SW480 (cell line): ENCODE results near the gene TBXAS1.

Source experiments
- DNase-seq: peaks from one replicate; pipeline ENCODE4 v3.0.0-alpha.2; 2016; ENCODE audit warnings: low spot score

The TBXAS1 gene

GRCh38 chr7:139855498-139856270, 26.6 kb downstream of the TBXAS1 start:
- DNase-seq: no peak

DNA sequence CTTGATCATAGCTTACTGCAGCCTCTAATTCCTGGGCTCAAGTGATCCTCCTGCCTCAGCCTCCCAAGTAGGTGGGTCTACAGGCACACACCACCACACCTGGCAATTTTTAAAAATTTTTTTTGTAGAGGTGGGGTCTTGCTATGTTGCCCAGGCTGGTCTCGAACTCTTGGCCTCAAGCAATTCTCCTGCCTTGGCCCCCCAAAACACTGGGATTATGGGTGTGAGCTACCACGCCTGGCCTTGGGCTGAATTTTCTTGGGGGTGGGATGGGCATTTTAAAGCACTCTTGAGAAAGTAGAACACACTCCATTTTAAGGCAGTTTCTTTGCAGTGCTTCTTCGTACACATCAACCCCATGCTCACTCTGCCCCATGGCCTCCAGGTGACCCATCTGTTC, 28.7 kb downstream of the TBXAS1 start:
- DNase-seq: no peak

DNA sequence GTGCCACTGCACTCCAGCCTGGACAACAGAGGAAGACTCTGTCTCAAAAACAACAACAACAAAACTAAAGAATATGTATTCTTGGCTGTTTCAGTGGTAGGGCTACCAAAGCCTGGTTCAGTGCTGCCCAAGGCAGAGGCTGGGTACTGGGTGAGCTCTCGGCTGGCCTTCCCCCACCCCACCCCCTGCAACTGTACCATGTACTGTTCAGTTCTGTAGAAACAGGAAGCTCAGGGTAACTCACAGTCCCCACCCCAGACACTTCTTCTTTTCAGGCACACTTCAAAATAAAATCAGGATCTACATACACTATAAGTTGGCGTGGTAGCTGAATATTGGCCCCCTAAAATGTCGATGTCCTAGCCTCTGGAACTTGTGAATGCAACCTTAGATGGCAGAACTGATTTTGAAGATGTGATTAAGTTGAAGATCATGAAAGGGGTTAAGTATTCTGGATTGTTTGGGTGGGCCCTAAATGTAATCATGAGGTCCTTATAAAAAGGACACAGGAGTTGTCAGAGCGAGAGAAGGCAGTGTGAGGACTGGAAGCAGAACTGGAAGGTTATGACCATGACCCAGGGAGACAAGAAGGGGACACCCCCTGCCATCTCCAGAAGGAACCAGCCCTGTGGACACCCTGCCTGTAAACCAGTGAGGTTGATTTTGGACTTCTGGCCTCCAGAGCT, 31.2 kb downstream of the TBXAS1 start:
- no peak for DNase-seq

DNA sequence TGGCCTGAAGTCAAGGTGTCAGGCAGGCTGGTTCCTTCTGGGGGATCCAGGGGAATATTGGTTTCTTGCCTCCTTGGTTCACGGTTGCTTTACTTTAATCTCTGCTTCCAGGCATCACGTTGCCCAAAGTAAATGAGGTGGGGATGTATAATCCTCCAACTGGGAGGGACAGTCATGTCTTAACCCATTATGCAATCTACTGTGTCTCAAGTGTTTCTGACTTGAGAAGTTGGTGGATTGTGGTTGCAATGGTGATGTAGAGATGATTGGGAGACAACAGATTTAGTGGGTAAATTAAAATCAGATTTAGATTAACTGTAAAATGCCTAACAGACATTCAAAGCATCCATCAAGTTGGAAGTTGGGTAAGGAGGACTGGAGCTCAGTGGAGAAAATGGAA, 32.7 kb downstream of the TBXAS1 start:
- no peak for DNase-seq

GRCh38 chr7:139866047-139866837, 37.2 kb downstream of the TBXAS1 start:
- DNase-seq: no peak

DNA sequence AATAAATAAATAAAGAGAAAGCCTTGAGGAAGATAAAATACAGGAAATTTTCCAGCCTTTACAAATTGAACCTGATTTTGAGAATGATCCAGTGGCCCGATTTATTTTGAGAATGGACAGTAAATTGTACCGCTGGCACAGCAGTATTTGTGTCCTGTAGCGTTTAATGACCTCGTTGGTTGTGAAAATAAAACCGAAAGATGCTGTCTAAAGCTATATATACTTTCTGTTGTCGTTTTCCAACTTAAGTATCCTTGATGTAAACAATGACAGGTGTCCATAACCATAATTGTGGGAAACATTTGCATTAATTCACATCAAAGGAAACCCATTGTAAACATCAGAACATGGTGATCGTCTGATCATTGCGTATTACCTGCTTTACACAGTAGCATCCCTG, 38.8 kb downstream of the TBXAS1 start:
- peak; percentile 43 for DNase-seq

GRCh38 chr7:139869886-139870285, 40.8 kb downstream of the TBXAS1 start:
- DNase-seq: no peak

- DNase-seq: no peak
These were observed 41.3 kb downstream of the TBXAS1 start for GRCh38 chr7:139870380-139870779.

DNA sequence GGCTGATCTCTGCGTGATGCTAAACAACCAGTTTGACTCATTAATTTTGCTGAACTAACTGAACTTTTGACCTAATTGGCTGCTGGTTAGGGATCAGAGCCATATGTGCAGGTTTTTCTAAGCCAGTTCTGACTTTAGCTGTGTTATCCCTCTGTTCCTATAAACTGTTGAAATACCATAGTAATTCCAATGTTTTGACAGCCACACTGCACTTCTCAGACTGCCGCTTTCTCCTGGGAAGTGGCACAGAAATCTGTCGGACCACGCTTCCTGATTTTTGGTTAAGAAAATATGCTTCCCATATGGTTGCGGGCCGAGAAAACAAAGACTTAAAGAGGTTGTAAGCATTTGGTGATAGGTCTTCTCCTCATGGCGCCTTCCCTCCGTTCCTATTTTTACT, 42.3 kb downstream of the TBXAS1 start:
- DNase-seq: no peak

GRCh38 chr7:139871820-139872219, 42.8 kb downstream of the TBXAS1 start:
- DNase-seq: no peak

DNA sequence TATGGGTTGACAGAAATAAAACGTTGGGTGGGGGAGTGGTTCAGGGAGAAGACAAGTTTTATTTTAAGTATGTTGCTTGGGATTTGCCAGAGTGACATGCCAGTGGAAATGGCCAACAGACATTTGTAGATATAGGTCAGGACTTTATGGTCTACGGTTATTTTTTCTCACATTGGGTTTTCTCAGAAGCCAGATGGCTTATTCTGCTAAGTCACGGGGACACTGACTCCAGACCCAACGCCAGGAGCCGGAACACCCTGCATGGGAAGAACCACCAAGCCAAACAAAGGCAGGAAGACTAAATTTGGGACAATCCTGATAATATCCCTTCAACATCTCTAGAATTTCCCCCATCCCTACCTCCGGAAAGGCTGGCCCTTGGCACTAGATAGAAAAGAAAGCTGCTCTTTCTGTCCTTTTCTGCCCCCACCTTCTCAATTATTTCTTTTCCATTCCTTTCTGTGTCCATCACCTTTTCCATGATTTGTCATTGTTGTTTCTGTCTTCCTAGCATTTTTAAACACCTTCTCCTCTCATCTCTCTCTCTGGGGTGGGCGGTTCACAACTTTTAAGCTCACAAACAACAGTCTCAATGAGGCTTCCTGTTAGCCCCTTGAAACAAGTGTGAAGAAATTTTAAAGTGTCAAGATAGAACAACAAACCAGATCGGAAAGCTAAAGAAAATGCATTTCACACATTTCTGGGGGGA, 44.7 kb downstream of the TBXAS1 start:
- no peak for DNase-seq

GRCh38 chr7:139874302-139874629, 45.2 kb downstream of the TBXAS1 start:
- no peak for DNase-seq

DNA sequence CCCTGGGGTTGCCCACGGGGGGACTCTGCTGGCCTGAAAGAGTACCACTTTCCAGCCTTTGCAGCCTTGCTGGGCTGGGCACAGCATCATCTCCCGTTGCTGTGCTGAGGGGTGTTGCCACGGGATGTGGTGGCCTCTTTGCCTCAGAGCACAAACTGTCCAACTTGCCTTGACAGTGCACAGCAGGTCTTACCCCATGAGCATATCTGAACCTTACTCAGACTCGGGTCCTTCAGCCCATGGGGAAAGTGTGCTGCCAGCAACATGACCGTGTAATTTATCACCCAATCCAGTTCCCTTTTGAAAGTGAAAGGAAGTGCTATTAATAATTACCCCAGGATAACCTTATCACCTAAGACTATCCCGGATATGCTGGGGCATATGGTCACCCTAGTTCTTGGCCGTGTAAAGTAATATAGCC, 46.8 kb downstream of the TBXAS1 start:
- no peak for DNase-seq

GRCh38 chr7:139876622-139877283, 47.7 kb downstream of the TBXAS1 start:
- DNase-seq: no peak

DNA sequence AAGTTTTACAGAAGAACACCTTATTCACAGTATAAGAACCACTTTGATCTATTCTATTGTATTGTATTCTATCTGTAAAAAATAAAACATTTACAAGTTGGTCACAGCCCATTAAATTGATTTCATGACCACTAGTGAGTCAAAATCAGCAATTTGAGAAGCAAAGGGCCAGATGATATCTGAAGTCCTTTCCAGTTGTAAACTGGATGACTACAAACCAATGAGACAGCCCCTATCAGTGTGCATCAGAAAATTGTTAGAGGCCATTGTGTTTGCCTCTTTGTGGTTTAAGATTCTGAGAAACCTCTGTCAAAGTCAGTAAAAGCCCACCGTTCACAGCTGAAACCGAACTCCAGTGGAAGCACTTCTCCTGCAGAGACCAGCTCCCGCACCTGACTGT, 54.8 kb downstream of the TBXAS1 start:
- DNase-seq: no peak

- no peak for DNase-seq
These were observed 55.4 kb downstream of the TBXAS1 start for GRCh38 chr7:139884441-139884840.

GRCh38 chr7:139885511-139885910, 56.4 kb downstream of the TBXAS1 start:
- no peak for DNase-seq

DNA sequence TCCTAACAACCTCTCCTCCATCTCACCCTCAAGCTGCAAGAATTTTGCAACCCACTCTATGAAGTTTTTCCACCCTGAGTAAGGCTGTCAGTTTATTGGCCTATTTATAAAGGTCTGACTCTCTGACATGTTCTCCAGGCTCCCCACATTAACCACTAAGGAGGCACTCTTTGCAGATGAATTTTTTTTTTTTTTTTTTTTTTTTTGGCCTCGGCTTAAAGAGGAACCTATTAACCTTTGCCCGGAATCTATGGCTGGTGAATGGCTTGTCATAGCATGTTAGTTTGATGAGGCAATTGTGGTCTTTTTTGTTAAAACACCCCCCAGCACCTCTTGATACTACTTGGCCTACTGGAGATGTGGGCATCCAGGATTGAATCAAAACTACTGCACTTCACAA, 57.1 kb downstream of the TBXAS1 start:
- peak; percentile 16 for DNase-seq

DNA sequence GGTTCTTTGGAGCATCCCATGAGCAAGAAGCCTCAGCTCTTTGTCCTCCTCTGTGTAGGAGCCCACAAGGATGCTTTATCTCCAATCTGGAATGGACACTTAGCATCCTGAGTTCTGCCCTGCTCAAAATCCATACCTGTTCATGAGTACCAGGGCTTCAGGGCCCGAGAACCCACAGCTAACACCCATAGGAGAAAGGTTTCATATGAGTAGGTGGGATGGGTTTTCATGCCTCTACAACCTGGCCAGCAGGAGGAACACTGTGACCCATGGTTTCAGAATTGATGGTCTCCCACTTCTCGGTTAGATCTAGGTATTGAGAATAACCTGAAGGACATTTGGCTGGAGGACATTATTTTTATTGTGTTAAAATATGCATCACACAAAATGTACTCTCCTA, 57.8 kb downstream of the TBXAS1 start:
- no peak for DNase-seq

GRCh38 chr7:139887992-139888481, 59.0 kb downstream of the TBXAS1 start:
- DNase-seq: no peak

DNA sequence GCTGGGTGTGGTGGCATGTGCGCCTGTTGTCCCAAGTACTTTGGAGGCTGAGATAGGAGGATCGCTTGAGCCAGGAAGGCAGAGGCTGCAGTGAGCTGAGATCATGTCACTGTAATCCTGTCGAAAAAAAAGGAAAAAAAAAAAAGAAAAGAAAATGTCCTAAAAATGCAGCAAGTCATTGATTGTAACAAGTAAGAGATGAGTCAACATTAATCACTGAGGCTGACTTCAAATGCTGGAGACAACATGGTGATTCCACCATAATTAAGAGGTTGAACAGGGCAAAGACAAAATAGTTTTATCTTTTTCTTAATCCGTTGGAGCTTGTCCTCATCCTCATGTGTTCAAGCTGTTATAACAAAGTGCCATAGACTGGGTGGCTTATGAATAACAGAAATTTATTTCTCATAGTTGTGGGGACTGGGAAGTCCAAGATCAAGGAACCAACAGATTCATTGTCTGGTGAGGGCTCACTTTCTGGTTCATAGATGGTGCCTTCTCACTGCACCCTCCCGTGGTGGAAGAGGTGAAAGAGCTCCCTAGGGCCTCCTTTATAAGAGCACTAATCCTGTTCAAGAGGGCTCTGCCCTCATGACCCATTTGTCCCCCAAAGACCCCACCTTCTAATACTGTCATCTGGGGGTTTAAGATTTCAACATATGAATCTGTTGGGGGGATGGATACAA, 60.3 kb downstream of the TBXAS1 start:
- DNase-seq: no peak
